GM13976 (cell line): ENCODE data around the gene L3MBTL3.

ENCODE experiments used
- DNase-seq: peaks from one replicate; pipeline ENCODE4 v3.0.0; 2012; ENCODE audit warnings: low spot score
- CTCF ChIP-seq: IDR thresholded peaks from 2 replicates; pipeline ENCODE4 v1.5.1; 2012; ENCODE audit warnings: borderline replicate concordance, mild to moderate bottlenecking; ENCODE audit not compliant: insufficient read depth; ENCODE audit errors: extremely low read depth, missing control alignments, control extremely low read depth
- in situ Hi-C: fragments of 300-500 bp; cut with MboI; formaldehyde crosslinking; loops from one replicate; pipeline ENCODE4 v1.12.0; 2022; ENCODE audit warnings: low sequenced_read_pairs, mixed read lengths, inconsistent platforms; ENCODE audit not compliant: unreplicated experiment

Gene L3MBTL3

DNA sequence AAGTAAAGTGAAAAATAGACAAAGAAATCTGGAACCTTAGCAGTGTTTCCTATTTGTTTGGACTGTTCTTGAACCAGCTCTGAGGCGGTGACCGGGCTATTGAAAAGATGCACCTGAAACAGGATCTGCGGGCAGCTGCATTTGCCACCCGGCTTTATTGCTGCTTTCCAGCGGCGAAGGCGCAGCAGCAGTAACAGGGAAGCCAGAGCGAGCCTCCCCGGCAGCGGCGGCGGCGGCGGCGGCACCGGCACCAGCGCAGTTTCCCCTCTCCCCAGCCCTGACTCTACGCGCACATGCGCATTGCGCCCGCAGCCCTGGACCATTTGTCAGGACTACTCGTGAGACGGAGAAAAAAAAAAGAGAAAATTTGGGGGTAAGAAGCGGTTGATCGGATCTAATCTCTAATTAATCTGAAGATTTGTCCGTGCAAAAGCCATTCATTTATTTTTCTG, at the start of gene L3MBTL3:
Gene L3MBTL3 (plus strand): TSS at position 290 of the 452 bp plus-strand sequence. CDS start 24,119 bp downstream, outside the sequence.
- no peak for TF ChIP-seq CTCF
- peak; percentile 86 for DNase-seq
- in situ Hi-C loops = loop anchor here (25.0 kb wide), 1 partner anchor 406 kb away; no protein-coding TSS in a partner anchor

- DNase-seq = no peak
- TF ChIP-seq CTCF = no peak
- in situ Hi-C loops = no loop called here
These were observed 49.3 kb upstream of the L3MBTL3 start for GRCh38 chr6:129969064-129969463.

- in situ Hi-C loops = no loop called here
- no peak for TF ChIP-seq CTCF
- DNase-seq = no peak
These were observed 42.3 kb upstream of the L3MBTL3 start for GRCh38 chr6:129976110-129976509.

- no peak for DNase-seq
- in situ Hi-C loops = no loop called here
- no peak for TF ChIP-seq CTCF
These were observed 40.0 kb upstream of the L3MBTL3 start for GRCh38 chr6:129978148-129978916.

DNA sequence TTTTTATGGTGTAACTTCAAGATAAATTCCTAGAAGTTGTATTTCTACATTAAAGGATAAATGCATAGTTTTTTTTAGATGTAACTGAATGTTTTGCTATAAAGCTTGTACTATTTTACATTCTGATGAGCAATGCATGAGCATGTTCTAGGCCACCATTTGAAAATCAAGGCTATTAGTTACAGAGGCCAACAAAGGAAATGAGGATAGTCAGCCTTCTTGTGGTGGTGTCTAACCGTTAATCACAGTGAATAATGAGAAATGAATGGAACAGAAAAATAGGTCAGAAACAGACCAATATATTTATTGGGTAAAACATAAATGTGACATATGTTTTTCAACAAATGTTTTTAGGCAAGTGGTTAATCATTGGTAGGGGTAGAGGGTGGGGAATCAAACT, 37.6 kb upstream of the L3MBTL3 start:
- in situ Hi-C loops = no loop called here
- no peak for TF ChIP-seq CTCF
- no peak for DNase-seq

DNA sequence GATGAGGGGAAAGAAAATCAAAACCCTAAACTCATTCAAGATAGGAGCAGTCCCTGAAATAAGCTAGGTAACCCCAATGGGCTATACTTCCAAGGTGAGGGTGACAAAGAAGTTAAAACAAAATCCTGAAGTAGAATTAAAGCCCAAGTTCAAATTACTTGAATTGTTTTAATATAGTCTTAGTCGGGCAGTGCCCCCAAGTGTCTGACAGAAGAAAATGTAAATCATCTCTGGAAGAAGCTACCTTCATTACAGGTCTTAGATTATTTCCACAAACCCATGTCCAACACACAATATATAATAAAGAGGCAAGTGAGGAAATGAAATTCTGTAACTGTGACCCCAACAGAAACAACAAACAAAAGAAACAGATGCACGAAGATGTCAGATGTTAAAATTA, 36.8 kb upstream of the L3MBTL3 start:
- in situ Hi-C loops = no loop called here
- DNase-seq = no peak
- TF ChIP-seq CTCF = no peak
